Mesendoderm (in vitro differentiated cells): ENCODE results near the gene UBE2I.

Experiments
- DNase-seq: peaks from one replicate; pipeline ENCODE4 v3.0.0; 2013
- H2AK5ac ChIP-seq: 2 replicates; pipeline ENCODE4 v1.6.1; 2013; ENCODE audit warnings: low read length, inconsistent platforms
- H2BK120ac ChIP-seq: 2 replicates; pipeline ENCODE4 v1.6.1; 2013; ENCODE audit warnings: low read depth, mild to moderate bottlenecking, low read length, moderate library complexity, mixed read lengths
- H2BK15ac ChIP-seq: replicated peaks from 2 replicates; pipeline ENCODE4 v1.6.1; 2013; ENCODE audit warnings: low read depth, mild to moderate bottlenecking, moderate library complexity
- H2BK5ac ChIP-seq: 2 replicates; pipeline ENCODE4 v1.6.1; 2013; ENCODE audit warnings: low read length, inconsistent platforms
- H3K18ac ChIP-seq: 2 replicates; pipeline ENCODE4 v1.6.1; 2013; ENCODE audit warnings: mild to moderate bottlenecking, low read length, mixed read lengths
- H3K23ac ChIP-seq: one replicate; pipeline ENCODE4 v1.6.1; 2013; ENCODE audit warnings: low read length
- H3K27ac ChIP-seq: 2 replicates; pipeline ENCODE4 v1.5.1; 2013; ENCODE audit warnings: low read depth, mild to moderate bottlenecking, inconsistent platforms, low read length, moderate library complexity
- H3K27me3 ChIP-seq: 2 replicates; pipeline ENCODE4 v1.6.1; 2013; ENCODE audit warnings: low read length, control low read depth, mild to moderate bottlenecking, inconsistent platforms; ENCODE audit not compliant: insufficient read depth, poor library complexity
- H3K36me3 ChIP-seq: 2 replicates; pipeline ENCODE4 v1.6.1; 2013; ENCODE audit warnings: low read length, inconsistent platforms; ENCODE audit not compliant: control insufficient read depth, insufficient read depth
- H3K4ac ChIP-seq: one replicate; pipeline ENCODE4 v1.6.1; 2013; ENCODE audit warnings: low read depth, mild to moderate bottlenecking, low read length, moderate library complexity
- H3K4me1 ChIP-seq: 2 replicates; pipeline ENCODE4 v1.6.1; 2013; ENCODE audit warnings: low read depth, low read length, inconsistent platforms; ENCODE audit not compliant: control insufficient read depth
- H3K4me2 ChIP-seq: 2 replicates; pipeline ENCODE4 v1.6.1; 2013; ENCODE audit warnings: low read length
- H3K4me3 ChIP-seq: 2 replicates; pipeline ENCODE4 v1.5.1; 2013; ENCODE audit warnings: mild to moderate bottlenecking, low read length
- H3K56ac ChIP-seq: one replicate; pipeline ENCODE4 v1.6.1; 2013; ENCODE audit warnings: low read length
- H3K79me1 ChIP-seq: 2 replicates; pipeline ENCODE4 v1.6.1; 2013; ENCODE audit warnings: low read length, inconsistent platforms
- H3K79me2 ChIP-seq: 2 replicates; pipeline ENCODE4 v1.6.1; 2013; ENCODE audit warnings: mild to moderate bottlenecking, low read length; ENCODE audit not compliant: control insufficient read depth, insufficient read depth
- H3K9ac ChIP-seq: 2 replicates; pipeline ENCODE4 v1.6.1; 2013; ENCODE audit warnings: low read length, inconsistent platforms
- H4K5ac ChIP-seq: one replicate; pipeline ENCODE4 v1.6.1; 2013; ENCODE audit warnings: low read length
- H4K8ac ChIP-seq: one replicate; pipeline ENCODE4 v1.6.1; 2013; ENCODE audit warnings: low read depth, mild to moderate bottlenecking, control low read depth, low read length, moderate library complexity
- WGBS: extraction: QIAGEN DNeasy Blood & Tissue Kit; methylation state at CpG from one replicate; pipeline ENCODE4 v1.1.7; 2013; ENCODE audit warnings: low lambda C conversion rate, missing lambda C conversion rate; ENCODE audit not compliant: insufficient coverage; ENCODE audit errors: extremely low coverage; 5-methylcytosine and 5-hydroxymethylcytosine counted together

Gene UBE2I

GRCh38 chr16:1278477-1278876 is 31.0 kb upstream of the UBE2I start:
- Histone ChIP-seq H3K23ac (no peak overlapping the region), H4K8ac (no peak overlapping the region), H3K56ac (no peak overlapping the region), H2BK15ac (no peak overlapping the region), H3K4me2 (no peak overlapping the region), H3K9ac (no peak overlapping the region), H3K4me3 (no peak overlapping the region), H4K5ac (no peak overlapping the region), H3K36me3 (no peaks in the 10 kb centered on the region), H3K4ac (no peak overlapping the region), H3K4me1 (peaks cover under 1% of the 10 kb centered on the region), H3K27ac (no peak overlapping the region), H3K18ac (no peak overlapping the region), H3K79me1 (no peaks in the 10 kb centered on the region), H2AK5ac (no peak overlapping the region), H3K79me2 (no peaks in the 10 kb centered on the region), H2BK120ac (no peak overlapping the region), H3K27me3 (no peaks in the 10 kb centered on the region), H2BK5ac (no peak overlapping the region)
- no peak for DNase-seq
- WGBS: no CpG with 5 or more reads among the region's 18 CpGs

DNA sequence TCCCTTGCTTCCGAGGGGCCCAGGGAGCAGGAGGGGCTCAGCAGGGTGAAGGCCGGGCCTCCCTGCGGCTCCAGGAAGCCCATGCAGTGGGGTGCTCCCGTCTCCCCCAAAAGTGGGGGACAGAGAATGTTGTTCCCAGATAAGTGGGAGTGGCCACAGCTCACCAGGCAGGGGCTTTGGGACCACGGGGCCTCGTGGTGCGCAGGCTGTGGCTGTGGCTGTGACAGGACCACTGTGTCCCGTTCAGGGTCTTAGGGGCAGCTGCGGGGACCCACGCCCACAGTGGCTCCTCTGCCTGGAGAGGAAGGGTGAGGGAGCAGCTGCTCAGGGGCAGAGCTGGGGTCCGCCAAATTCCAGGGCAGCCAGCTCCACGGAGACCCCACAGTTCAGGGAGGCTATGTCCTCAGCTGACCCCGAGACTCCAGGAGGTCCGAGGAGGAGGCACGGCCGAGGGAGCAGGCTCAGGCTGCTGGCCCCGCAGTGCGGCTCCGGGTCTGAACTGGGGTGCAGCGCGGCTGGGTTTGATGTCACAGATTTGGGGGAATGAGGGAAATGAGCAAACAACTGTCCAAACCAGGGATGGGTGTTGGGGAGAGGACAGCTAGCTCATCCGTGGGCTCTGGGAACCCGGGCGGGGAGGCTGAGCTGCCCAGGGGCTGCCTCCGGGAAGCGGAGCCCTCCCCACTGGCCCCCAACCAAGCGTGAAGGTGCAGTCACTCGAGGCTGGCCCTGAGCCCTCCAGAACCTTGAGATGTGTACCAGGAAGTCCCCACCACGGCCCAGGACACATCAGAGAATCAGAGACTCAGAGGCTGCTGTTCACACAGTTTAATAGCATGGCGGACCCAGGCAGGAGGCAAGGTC is 30.1 kb upstream of the UBE2I start:
- Histone ChIP-seq H3K9ac (no peak overlapping the region), H2BK15ac (no peak overlapping the region), H3K36me3 (no peaks in the 10 kb centered on the region), H3K4me3 (no peak overlapping the region), H4K8ac (no peak overlapping the region), H3K79me1 (no peaks in the 10 kb centered on the region), H4K5ac (no peak overlapping the region), H3K4me1 (peaks cover 3% of the 10 kb centered on the region), H2AK5ac (no peak overlapping the region), H3K79me2 (no peaks in the 10 kb centered on the region), H3K4ac (no peak overlapping the region), H3K56ac (peak overlapping the region; percentile 15), H2BK120ac (no peak overlapping the region), H3K18ac (no peak overlapping the region), H3K27ac (no peak overlapping the region), H3K4me2 (no peak overlapping the region), H2BK5ac (no peak overlapping the region), H3K27me3 (no peaks in the 10 kb centered on the region), H3K23ac (no peak overlapping the region)
- WGBS: no CpG with 5 or more reads among the region's 30 CpGs
- no peak for DNase-seq

- Histone ChIP-seq H2BK120ac (no peak overlapping the region), H4K8ac (no peak overlapping the region), H3K36me3 (no peaks in the 10 kb centered on the region), H2BK15ac (no peak overlapping the region), H3K4me2 (no peak overlapping the region), H3K18ac (no peak overlapping the region), H3K9ac (no peak overlapping the region), H3K23ac (no peak overlapping the region), H3K79me2 (no peaks in the 10 kb centered on the region), H2AK5ac (no peak overlapping the region), H3K4me3 (no peak overlapping the region), H3K79me1 (no peaks in the 10 kb centered on the region), H2BK5ac (no peak overlapping the region), H3K27me3 (no peaks in the 10 kb centered on the region), H3K4ac (no peak overlapping the region), H3K4me1 (peaks cover 3% of the 10 kb centered on the region), H3K56ac (no peak overlapping the region), H4K5ac (no peak overlapping the region), H3K27ac (no peak overlapping the region)
- no CpG with 5 or more reads among the region's 29 CpGs for WGBS
- no peak for DNase-seq
These were observed 29.4 kb upstream of the UBE2I start for GRCh38 chr16:1279945-1280589.

DNA sequence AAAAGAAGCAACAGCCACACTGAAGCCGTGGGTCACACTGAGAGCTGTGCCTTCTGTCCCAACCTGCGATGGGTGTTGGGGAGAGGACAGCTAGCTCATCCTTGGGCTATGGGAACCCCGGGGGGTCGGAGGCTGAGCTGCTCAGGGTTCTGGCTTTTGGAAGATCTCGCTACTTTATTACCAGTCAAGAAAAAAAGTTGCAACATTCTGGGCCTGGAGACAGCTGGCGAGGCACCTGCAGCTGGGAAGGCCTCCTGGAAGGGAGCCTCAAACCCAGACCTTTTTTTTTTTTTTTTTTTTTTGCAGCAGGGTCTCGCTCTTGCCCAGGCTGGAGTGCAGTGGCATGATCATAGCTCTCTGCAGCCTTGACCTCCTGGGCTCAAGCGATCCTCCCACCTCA is 28.7 kb upstream of the UBE2I start:
- Histone ChIP-seq H3K79me2 (no peaks in the 10 kb centered on the region), H3K18ac (no peak overlapping the region), H3K23ac (no peak overlapping the region), H2BK120ac (no peak overlapping the region), H3K4me1 (peaks cover 3% of the 10 kb centered on the region), H3K27ac (no peak overlapping the region), H3K36me3 (no peaks in the 10 kb centered on the region), H4K8ac (no peak overlapping the region), H3K56ac (no peak overlapping the region), H4K5ac (no peak overlapping the region), H2BK15ac (no peak overlapping the region), H3K4ac (no peak overlapping the region), H3K4me3 (no peak overlapping the region), H2BK5ac (no peak overlapping the region), H2AK5ac (no peak overlapping the region), H3K27me3 (no peaks in the 10 kb centered on the region), H3K9ac (no peak overlapping the region), H3K79me1 (no peaks in the 10 kb centered on the region), H3K4me2 (no peak overlapping the region)
- WGBS: no CpG with 5 or more reads among the region's 8 CpGs
- no peak for DNase-seq

- H3K79me1 ChIP-seq: no peaks in the 10 kb centered on the region
- no peak overlapping the region for H3K56ac ChIP-seq
- H2BK120ac ChIP-seq: no peak overlapping the region
- no CpG with 5 or more reads among the region's 16 CpGs for WGBS
- H3K18ac ChIP-seq: no peak overlapping the region
- peaks cover 3% of the 10 kb centered on the region for H3K4me1 ChIP-seq
- no peak overlapping the region for H3K4ac ChIP-seq
- no peak for DNase-seq
- H3K4me2 ChIP-seq: no peak overlapping the region
- H3K79me2 ChIP-seq: no peaks in the 10 kb centered on the region
- H3K4me3 ChIP-seq: no peak overlapping the region
- H3K23ac ChIP-seq: no peak overlapping the region
- H4K8ac ChIP-seq: no peak overlapping the region
- H2BK15ac ChIP-seq: no peak overlapping the region
- no peak overlapping the region for H3K9ac ChIP-seq
- H2BK5ac ChIP-seq: no peak overlapping the region
- no peak overlapping the region for H2AK5ac ChIP-seq
- H3K27ac ChIP-seq: no peak overlapping the region
- H4K5ac ChIP-seq: no peak overlapping the region
- no peaks in the 10 kb centered on the region for H3K27me3 ChIP-seq
- no peaks in the 10 kb centered on the region for H3K36me3 ChIP-seq
These were observed 27.9 kb upstream of the UBE2I start for GRCh38 chr16:1281517-1281916.
